ENCODE measurements around the gene CHERP. TPM values are rescaled to one million over a fixed set of nuclear protein-coding genes. Genes with fewer than 3 reads are reported as not detected.

CHERP gene
- total and polyA plus RNA-seq, 2 donors (not counting 1 experiment from before 2014, with no cell fraction given), result 2.4 to 6.1 TPM

- no peaks in the 10 kb centered on the region for H3K27me3 ChIP-seq (ENCODE audit: control insufficient read depth, insufficient read depth, low read length)
- peaks cover 3% of the 10 kb centered on the region for H3K4me1 ChIP-seq (ENCODE audit: control insufficient read depth, extremely low read depth, insufficient read depth, low read length)
- TF ChIP-seq CTCF (conservative IDR thresholded peaks at IDR 0.05 in 1 of 2, IDR thresholded peaks at IDR 0.05 in 1 of 2; ENCODE audit: low read depth in 1 of 2, low read length in 2 of 2) (no peak), EZH2 (IDR thresholded peaks at IDR 0.05; ENCODE audit: low read length, missing control alignments) (no peak)
- H3K79me2 ChIP-seq (ENCODE audit: control insufficient read depth, insufficient read depth, low read length), result no peaks in the 10 kb centered on the region
- H4K20me1 ChIP-seq (ENCODE audit: control insufficient read depth, extremely low read depth, insufficient read depth, low read length), result no peaks in the 10 kb centered on the region
- H3K36me3 ChIP-seq (ENCODE audit: control insufficient read depth, insufficient read depth, low read length), result peaks cover 6% of the 10 kb centered on the region
- no peak overlapping the region for H3K4me2 ChIP-seq (ENCODE audit: extremely low read depth, insufficient read depth, low read length)
- H2AFZ ChIP-seq (ENCODE audit: low read length), result no peak overlapping the region
- no peak for DNase-seq (ENCODE audit: low read depth in 2 of 2)
- H3K27ac ChIP-seq (ENCODE audit: insufficient read depth, low read length), result no peak overlapping the region
- no peak overlapping the region for H3K4me3 ChIP-seq (replicated peaks in 1 of 4; ENCODE audit: control extremely low read depth in 1 of 4, insufficient read depth in 1 of 4, low read depth in 3 of 4, low read length in 4 of 4)
- H3K9me3 ChIP-seq (ENCODE audit: control insufficient read depth, insufficient read depth, low read depth, low read length), result no peaks in the 10 kb centered on the region
- H3K9ac ChIP-seq (ENCODE audit: insufficient read depth, low read length), result no peak overlapping the region
Measured at GRCh38 chr19:16504271-16504670, 38.0 kb downstream of the CHERP start.

- DNase-seq (ENCODE audit: low read depth in 2 of 2), result no peak
- Histone ChIP-seq H3K36me3 (ENCODE audit: control insufficient read depth, insufficient read depth, low read length) (no peaks in the 10 kb centered on the region), H3K9me3 (ENCODE audit: control insufficient read depth, insufficient read depth, low read depth, low read length) (no peaks in the 10 kb centered on the region), H2AFZ (ENCODE audit: low read length) (no peak overlapping the region), H3K4me1 (ENCODE audit: control insufficient read depth, extremely low read depth, insufficient read depth, low read length) (no peaks in the 10 kb centered on the region), H3K9ac (ENCODE audit: insufficient read depth, low read length) (no peak overlapping the region), H3K4me2 (ENCODE audit: extremely low read depth, insufficient read depth, low read length) (no peak overlapping the region), H3K4me3 (replicated peaks in 1 of 4; ENCODE audit: control extremely low read depth in 1 of 4, insufficient read depth in 1 of 4, low read depth in 3 of 4, low read length in 4 of 4) (no peak overlapping the region), H3K27me3 (ENCODE audit: control insufficient read depth, insufficient read depth, low read length) (no peaks in the 10 kb centered on the region), H4K20me1 (ENCODE audit: control insufficient read depth, extremely low read depth, insufficient read depth, low read length) (no peaks in the 10 kb centered on the region), H3K79me2 (ENCODE audit: control insufficient read depth, insufficient read depth, low read length) (peaks cover 3% of the 10 kb centered on the region), H3K27ac (ENCODE audit: insufficient read depth, low read length) (no peak overlapping the region)
- TF ChIP-seq CTCF (conservative IDR thresholded peaks at IDR 0.05 in 1 of 2, IDR thresholded peaks at IDR 0.05 in 1 of 2; ENCODE audit: low read depth in 1 of 2, low read length in 2 of 2) (no peak), EZH2 (IDR thresholded peaks at IDR 0.05; ENCODE audit: low read length, missing control alignments) (no peak)
Measured at GRCh38 chr19:16497837-16498236, 44.4 kb downstream of the CHERP start.

GRCh38 chr19:16497042-16497441 is 45.2 kb downstream of the CHERP start:
- no peak for DNase-seq (ENCODE audit: low read depth in 2 of 2)
- Histone ChIP-seq H4K20me1 (ENCODE audit: control insufficient read depth, extremely low read depth, insufficient read depth, low read length) (no peaks in the 10 kb centered on the region), H3K27me3 (ENCODE audit: control insufficient read depth, insufficient read depth, low read length) (no peaks in the 10 kb centered on the region), H3K9me3 (ENCODE audit: control insufficient read depth, insufficient read depth, low read depth, low read length) (no peaks in the 10 kb centered on the region), H3K4me2 (ENCODE audit: extremely low read depth, insufficient read depth, low read length) (peak overlapping the region; percentile 81), H3K4me3 (replicated peaks in 1 of 4; ENCODE audit: control extremely low read depth in 1 of 4, insufficient read depth in 1 of 4, low read depth in 3 of 4, low read length in 4 of 4) (peak overlapping the region; percentile 70 to 90 (median 82)), H3K27ac (ENCODE audit: insufficient read depth, low read length) (peak overlapping the region; percentile 91), H3K9ac (ENCODE audit: insufficient read depth, low read length) (no peak overlapping the region), H3K4me1 (ENCODE audit: control insufficient read depth, extremely low read depth, insufficient read depth, low read length) (no peaks in the 10 kb centered on the region), H2AFZ (ENCODE audit: low read length) (peak overlapping the region; percentile 92), H3K79me2 (ENCODE audit: control insufficient read depth, insufficient read depth, low read length) (peaks cover 3% of the 10 kb centered on the region), H3K36me3 (ENCODE audit: control insufficient read depth, insufficient read depth, low read length) (no peaks in the 10 kb centered on the region)
- TF ChIP-seq CTCF (conservative IDR thresholded peaks at IDR 0.05 in 1 of 2, IDR thresholded peaks at IDR 0.05 in 1 of 2; ENCODE audit: low read depth in 1 of 2, low read length in 2 of 2) (no peak), EZH2 (IDR thresholded peaks at IDR 0.05; ENCODE audit: low read length, missing control alignments) (no peak)
